Measurements from ENCODE around the gene HIVEP3.

The HIVEP3 gene

DNA sequence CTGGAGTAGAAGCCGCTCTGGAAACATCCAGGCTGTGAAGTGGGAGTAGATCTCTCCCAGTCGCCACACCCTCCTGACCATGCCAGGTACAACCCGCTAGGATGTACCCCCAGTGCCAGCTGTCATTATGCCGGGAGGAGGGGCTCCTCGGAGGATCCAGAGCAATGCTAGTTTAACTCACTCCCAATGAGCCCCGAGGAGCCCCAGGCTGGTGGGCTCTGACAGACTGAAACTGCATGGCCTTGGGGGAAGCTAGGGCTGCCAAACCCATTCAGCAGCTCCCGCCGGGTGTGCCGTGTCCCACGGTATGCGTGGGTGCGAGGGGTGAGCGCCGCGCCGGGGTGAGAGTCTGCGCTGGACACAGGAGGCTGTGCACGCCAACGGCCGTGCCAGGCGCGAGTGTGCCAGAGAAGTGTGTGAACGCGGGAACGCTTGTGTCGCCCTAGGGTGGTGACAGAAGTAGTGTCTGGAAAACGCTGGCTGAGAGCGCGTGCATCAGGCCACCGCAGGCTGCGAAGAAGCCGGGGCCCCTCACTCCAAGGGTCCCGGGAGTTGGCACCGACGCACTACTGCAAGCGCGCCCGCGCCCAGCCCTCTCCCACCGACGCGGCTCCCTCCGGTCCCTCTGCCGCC is 257.2 kb downstream of the HIVEP3 start:
- no peak for DNase-seq

DNA sequence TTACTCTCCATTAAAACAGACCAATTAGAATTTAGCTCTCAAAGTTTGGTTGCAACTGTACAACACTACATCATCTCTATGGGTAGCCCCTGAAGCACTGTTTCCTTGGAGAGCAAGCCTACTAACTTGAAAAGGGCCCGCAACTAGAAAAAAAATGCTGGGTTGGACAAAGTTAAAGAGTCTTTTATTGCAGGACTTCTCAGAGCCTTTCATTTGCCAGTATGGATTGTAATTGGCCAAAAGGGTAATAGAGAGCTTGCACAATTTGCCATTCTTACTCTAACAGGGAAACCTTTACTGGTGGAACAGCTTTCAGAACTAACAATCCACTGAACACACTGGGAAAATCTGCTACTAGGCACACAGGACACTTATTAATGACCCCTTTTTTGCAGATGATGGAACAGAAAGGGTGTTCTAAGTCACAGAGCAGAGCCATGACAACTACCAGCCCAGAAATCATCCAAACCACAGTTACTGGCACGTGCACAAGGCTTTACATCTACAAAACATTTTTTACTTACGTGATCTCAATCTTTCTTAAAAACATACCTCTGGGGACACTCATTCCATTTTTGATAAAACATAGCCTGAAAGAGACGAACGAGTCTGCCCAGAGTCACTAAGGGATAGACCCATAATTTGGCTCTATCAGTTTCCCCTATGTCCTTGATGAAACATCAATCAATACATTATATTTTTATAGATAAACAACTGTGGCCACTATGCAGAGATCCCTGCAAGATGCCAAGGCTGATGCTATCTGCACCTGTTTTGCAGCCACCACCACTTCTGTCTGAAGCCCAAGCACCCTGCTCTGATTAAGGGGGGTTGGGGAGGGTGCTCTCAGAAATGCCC is 257.9 kb downstream of the HIVEP3 start:
- DNase-seq, result no peak

DNA sequence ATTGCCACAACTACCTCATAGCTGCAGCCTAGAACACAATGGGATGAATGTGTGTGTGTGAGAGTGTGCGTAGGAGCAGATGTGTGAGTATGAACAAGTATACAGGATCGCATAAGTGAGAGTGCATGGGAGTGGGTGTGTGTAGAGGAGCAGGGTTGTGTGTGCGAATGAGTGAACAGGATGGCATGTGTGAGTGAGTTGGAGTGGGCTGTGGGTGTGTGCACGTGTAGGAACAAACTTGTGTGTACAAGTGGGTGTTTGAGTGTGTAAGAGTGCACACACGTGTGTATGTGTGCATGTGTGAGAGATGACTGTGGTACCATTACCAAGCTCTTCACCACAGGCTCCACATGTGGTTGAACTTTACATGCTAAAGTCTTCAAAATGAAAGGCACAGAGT is 258.8 kb downstream of the HIVEP3 start:
- no peak for DNase-seq

DNA sequence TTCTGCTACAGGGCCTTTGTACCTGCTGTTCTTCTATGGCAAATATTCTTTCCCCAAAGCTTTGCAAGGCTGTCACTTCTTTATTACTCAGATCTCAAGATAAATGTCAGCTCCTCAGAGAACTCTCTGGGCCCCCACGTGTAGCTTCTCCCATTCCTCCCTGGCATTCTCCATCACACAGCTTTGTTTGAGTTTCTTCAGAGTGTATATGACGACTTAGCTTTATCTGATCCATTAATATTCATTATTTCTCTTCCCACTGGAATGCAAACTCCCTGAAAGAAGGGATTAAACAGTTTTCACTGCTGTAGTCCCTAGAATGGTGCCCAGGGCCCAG is 259.6 kb downstream of the HIVEP3 start:
- no peak for DNase-seq

DNA sequence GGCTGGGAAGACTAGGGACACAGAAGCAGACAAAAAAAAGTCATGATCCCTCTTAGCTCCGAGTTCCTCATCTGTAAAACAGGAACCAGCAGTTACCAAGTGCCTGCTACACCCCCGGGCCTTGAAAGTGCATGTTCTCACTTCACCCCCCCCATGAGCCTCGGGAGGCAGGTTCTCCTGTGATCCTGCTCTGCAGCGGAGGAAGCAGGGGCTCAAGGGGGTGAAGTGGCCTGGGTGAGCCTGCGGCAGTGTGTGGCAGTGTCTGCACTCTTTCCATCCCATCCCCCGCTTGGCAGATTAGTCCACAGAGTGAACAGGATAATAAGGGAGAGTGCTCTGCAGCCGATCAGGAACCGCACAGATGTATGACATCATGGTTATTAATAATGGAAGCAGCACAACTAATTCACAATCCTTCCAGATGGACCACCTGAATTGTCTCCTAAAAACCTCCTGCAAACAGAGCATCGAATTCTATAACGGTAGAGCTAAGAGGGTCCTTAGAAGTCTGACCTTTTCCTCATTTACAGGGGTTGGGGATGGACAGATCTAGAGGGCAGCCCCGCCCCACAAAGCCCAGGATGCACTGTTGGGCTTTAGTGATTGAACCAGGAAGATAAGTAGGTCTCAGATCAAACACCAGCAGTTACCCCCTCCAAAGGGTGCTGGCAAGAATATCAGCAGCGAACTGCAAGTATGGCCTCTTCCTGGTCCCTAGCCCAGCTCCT is 260.1 kb downstream of the HIVEP3 start:
- no peak for DNase-seq

DNA sequence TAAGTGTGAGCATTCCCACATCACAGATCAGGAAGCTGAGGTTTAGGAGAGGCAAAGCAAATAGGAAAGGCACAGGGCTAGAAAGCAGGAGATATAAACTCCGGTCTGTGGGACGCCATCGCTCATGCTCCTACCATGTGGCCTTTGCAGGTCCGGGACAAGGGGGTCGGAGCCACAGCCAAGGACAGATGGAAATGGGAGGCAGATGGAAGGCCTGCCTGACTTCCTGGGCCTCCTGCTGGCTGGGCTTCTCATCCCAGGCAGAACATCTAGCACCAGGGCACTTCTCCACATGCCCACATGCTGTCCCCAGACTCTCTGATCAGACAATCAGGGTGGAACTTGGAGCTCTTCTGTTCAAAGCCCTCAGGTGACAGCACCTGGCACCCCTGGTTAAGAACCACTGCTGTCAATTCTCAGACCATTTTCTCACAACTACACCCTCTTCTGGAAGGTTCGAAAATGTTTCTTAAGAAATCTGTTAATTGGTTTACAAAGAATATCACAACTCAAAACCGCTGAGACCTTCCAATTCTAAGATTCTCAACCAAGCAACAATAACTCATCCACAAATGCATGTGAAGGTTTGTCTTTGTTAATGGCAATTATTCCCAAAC is 260.9 kb downstream of the HIVEP3 start:
- no peak for DNase-seq

DNA sequence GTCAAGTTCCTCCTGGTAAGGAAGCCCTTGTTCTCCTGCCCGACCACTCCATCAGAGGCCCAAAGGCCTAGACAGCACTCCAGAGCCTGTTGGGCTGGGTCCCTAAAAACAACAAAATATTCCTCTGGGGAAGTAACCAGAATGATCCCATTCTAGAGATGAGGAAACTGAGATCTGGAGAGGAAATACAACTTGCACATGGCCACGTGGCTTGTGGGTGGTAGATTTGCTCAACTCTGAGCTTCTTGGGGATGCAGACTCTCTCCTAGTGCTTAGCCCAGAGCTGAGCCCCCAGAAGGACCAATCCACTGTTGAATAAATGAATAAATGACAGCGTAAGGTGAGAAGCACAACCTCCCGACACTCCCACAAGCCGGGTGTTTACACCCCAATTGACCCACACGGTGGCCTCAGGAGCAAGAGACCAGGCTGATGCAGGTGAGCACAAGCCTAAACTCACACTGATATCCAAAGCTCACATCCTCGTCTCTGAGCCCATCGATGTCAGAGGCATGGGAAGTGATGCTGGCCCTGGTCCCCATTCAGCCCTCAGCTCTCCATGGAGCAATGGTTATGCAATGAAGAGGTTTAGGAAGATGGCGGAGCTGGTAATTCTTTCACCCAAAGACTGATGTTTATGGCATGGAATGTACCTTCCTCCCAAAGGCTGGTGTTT is 261.8 kb downstream of the HIVEP3 start:
- no peak for DNase-seq

DNA sequence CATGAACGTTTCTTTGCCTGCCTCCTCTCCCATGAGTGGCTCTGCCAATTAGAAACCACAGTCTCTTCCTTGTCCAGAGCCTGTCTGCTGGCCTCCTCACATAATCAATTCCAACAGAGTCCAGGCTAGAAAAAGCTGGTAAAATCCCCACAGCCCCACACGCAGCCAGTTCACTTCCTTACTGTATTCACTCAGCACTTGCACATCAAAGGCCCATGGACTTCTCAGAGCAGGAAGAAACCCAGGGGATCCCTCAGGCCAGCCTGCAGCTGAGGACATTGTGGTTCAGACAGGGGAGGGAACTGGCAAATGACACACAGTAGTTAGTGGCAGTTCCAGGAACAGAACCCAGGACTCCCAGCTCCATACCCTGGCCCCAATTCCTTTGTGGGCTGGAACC is 262.7 kb downstream of the HIVEP3 start:
- no peak for DNase-seq

DNA sequence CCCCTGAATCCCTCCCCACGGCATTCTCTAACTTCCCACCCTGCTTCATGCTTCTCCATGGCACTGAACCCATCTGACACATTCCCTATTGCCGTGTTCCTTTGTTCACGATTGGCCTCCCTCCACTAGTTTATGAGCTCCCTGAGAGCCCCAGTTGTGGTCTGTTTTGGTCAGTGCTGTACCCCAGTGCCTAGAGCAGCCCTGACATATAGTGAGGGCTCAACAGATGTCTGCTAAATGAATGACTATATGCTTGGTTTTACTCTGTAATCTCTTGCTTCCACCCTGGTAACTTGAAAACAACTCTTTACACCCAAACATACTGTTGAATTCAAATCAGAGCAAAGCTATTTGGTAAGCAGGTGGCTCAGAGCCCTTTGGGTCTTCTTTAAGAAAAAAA is 263.1 kb downstream of the HIVEP3 start:
- DNase-seq, result no peak

DNA sequence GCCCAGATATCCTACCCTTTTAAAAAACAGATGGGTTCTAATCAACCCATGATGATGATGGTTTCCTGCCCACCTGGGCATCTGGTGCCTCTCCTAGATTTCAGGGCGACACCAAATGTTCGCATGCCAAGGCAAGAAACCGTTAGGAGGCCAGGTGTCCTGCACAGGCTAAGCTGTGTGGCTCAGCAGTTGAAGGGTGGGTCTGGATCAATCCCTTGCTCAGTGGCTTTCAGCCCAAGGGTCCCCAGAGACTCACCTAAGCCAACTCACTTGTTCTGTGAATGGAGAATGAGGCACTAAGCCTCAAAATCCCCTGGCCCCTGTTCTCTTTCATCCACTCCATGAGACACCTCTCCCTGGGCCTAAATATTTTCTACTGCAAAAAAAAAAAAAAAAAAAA is 265.1 kb downstream of the HIVEP3 start:
- no peak for DNase-seq

DNA sequence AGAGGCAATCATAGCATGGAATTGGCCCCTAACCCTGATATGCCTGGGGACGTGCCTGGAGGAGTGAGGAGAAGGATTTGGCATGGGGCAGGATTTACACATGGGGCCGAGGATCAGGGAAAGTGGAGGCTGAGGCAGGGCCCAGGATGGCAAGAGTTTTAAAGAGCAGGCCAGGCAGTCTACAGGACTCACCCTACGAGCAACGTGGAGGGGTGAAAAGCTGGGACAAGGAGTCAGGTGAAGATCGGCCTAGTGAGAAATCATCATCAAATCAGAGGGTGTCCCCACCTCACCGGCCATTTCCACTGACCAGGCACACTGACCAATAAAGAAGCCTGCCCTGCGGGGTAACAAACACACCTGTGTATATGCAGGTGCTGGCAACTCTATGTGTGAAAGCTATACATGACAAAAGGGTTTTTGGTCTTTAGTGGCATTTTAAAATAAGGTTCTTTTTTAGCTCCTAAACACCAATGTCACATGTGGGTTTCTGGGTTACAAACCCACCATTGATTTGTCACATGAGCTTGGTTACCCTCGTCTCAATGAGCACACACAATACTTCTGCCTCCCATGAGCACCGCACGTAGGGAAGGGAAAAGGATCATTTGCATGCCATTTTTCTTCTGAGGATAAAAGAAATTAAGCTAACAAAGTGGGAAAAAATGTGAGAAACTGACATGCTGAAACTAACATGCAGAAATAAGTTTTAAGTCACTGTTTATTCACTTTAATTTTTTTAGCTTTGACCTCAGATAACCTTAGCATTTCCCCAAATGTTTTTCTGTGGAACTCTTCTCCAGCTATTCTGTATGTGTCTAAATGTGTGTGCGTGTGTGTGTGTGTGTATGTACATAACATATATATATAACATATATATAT is 266.1 kb downstream of the HIVEP3 start:
- DNase-seq, result no peak

DNA sequence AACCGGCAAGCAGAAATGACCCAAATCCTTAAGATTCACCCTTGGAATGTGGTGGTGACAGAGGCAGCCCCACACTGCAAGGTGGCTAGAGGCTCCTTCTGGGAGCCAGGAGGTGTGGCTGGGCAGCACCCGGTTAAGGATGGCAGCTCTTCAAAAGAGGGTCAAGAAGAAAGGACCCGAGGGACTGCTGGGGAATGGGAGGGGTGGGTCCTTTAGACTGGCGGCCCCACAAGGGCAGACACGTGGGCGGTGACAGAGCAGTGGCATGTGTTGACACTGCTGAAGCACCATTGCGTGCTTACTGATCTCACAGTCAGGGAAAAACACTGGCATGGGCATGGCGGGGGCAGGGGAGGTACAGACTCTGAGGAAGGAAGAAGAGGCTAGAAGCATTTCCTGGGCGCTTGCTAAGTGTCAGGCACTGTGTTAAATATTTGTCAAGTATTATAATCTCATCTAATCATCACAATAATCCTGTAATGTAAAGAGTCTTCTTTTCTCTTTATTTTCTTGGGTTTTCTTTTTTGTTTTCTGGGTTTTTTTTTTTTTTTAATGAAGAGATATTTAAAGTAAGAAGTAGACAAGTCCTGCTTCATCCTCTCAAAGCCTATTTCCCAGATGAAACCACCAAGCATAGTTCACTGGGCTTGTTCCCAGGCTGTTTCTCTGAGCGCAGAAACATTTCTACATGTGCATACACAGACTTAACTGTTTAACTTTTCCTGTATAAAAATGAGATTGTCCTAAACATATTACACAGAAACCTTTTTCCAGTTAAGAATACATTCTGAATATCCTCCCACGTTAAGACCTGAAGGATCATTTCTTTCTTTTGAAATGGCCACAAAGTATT is 268.5 kb downstream of the HIVEP3 start:
- no peak for DNase-seq

DNA sequence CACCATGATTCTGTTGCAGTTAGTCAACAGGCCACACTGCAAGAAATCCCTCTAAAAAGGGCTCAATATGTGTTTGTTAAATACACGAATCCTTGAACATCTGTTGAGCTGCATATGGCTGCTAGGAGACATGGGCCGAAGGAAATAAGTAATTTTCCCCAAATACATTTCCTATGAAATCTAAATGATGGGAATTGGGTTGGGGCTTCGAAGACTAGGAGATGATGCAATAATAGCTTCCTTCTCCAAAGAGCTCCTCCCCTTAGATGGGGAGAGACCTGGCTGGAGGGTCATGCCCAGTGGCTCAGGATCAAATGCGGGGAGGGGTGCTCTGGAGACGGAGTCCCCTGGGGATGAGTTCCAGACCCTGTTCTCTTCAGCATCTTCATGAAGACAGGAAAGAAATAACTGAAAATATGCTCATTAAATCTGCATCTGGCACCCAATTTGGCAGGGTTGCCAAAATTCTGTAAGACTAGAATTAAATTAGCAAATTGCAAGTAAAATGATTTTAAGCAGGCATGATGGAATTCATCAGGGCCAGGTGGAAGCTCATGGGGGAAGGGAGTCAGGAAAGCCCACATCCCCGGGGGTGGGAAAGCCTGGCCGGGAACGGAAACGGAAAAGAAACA is 269.2 kb downstream of the HIVEP3 start:
- no peak for DNase-seq

DNA sequence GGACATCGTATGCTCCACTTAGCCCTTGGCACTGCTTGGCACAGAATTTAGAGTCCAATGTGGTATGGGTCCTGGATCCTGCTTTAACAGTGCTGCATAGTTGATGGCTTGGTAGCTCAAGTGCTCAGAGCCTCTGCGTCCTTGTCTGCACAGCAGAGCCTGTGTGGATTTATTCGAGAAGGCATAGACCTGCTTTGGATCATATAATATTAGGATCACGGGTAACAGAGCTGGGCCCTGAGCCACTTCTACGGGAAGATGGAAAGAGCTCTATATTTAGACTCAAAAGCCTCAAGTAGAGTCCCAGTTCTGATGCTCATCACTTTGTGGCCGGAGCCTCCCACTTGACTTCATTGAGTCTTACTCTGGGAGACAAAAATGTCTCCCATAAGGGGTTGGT is 269.9 kb downstream of the HIVEP3 start:
- no peak for DNase-seq

DNA sequence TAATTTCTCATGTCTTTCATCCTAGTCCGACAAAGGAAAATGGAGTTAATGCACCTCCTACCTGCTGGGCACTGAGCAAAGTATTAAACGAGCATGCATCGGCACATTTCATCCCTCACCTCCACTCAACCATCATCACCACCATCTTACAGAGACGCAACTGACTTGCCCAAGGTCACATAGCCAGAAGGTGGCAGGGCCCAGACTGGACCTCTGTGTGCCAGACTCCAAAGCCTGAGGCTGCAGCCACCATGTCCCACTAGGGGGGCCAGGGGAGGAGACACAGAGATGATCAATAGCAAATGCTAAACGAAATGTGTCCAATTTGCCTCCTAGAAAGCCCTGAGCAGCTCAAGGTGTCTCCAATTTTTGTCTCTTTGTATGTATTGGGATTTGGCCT is 270.5 kb downstream of the HIVEP3 start:
- DNase-seq, result no peak

DNA sequence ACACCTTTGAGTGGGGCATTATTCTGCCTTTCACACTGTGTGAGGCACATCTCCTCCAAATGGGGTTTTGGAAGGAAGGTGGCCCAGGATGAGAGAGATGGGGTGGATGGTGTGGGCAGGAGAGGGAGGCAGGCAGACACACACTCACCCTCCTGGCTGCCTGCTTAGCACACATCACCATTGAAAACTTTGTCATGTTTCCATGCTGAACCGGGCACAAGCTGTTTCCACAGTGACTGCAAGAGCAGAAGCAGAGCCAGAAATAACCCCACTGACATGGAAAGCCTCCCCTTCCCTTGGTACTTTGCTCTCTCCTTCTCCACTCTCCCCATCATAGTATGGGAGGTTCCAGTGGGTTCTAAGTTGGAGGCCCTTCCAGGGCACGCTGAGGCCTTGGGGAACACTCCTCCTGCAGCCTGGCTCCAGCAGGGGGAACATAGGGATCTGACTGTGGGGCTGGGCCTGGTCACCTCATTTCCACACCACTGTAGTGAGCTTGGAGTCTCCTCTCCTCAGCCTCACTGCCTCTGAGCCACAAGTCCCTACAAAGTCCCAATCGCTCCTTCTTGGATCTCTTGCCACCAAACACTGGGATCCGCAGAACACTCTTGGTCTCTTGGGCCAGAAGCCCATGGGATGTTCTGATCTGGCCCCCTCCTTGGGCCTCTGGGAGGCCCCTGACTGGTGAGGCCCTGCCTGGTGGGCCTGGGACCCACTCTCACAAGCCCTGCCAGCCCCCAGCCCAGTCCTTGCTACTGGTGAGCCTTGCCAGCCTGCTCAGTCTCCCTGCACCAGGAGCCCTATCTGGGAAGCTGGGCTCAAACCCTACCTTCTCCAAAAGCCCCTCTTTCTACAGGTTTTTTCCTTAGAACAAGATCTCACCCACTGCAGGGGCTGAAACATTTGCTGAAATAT is 271.2 kb downstream of the HIVEP3 start:
- DNase-seq, result no peak

DNA sequence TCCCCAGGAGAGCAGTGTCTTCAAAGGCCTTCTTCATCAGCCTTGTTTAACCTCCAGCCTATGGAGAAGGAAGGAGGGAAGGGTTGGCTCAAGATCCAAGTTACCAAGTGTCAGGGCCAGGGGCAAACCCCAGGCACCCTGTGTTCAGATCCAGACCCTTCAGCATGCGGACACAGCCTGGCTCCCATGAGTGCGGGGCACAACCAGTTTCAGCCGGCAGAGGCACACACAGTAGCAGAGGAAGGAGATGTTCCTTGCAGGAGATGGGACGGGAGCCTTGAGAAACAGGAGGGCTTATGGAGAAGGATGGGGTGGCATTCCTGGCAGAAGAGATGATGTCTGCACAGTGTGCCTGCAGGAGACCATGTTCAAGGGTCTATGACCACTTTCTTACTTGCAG is 272.5 kb downstream of the HIVEP3 start:
- DNase-seq, result no peak

DNA sequence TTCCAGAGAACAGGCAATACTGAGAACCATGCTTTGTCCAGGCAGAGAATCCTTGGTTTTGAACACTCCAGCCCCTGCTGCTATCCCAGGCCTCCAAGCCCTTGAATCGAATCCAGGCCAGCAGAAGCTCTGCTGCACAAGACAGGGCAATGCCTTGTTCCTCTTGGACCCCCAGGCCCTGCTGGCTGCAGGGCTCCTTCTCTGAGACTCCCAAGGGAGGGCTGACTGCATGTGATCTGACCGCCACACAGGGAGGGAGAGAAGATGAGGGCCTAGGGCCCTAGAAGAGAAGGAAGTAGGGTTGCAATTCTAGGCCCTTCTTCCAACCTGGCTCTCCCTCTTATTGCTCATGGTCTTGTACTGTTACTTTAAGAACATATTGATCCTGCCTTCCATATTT is 273.7 kb downstream of the HIVEP3 start:
- DNase-seq, result no peak
